GM12891 (cell line): ENCODE measurements around the gene SP6.

ENCODE experiments used
- PAX5 ChIP-seq: IDR thresholded peaks from 2 replicates; pipeline ENCODE4 v1.6.1; 2011; ENCODE audit warnings: low read length, moderate library complexity, mild to moderate bottlenecking; ENCODE audit not compliant: insufficient read depth, severe bottlenecking
- POLR2A ChIP-seq: IDR thresholded peaks from 2 replicates; pipeline ENCODE4 v1.6.1; 2011; ENCODE audit warnings: low read depth, low read length, control low read depth
- POLR2AphosphoS5 ChIP-seq: IDR thresholded peaks from 2 replicates; pipeline ENCODE4 v1.6.1; 2011; ENCODE audit warnings: low read depth, low read length, control low read depth
- POU2F2 ChIP-seq: IDR thresholded peaks from 2 replicates; pipeline ENCODE4 v1.6.1; 2011; ENCODE audit warnings: low read depth, mild to moderate bottlenecking, control low read depth, low read length, moderate library complexity
- TAF1 ChIP-seq: IDR thresholded peaks from 2 replicates; pipeline ENCODE4 v1.6.1; 2011; ENCODE audit warnings: low read depth, low read length, control low read depth

- no peak for TF ChIP-seq TAF1
- TF ChIP-seq POLR2A = no peak
- no peak for TF ChIP-seq POLR2AphosphoS5
- no peak for TF ChIP-seq PAX5
- TF ChIP-seq POU2F2 = no peak
Measured at GRCh38 chr17:47888293-47888692, 37.3 kb upstream of the SP6 start.
